B cell (primary cell): ENCODE measurements around the gene TRABD2B. TPM values are rescaled to one million over a fixed set of nuclear protein-coding genes. Genes with fewer than 3 reads are reported as not detected.

ENCODE experiments used
- ATAC-seq: fragments of 200-7000 bp; cut with Tn5 transposase; one replicate; pipeline ENCODE4 v1.10.0; 2021; ENCODE audit warnings: low read depth, mild to moderate bottlenecking, moderate number of reproducible peaks, moderate library complexity
- CTCF ChIA-PET: fragments of 350-600 bp; sonication (Branson Sonifier 250); formaldehyde crosslinking; loops from one replicate; lab custom pipeline; 2021; ENCODE audit warnings: antibody characterized with exemption, inconsistent platforms; lab: Charles Lee
- POLR2A ChIA-PET: fragments of 350-600 bp; sonication (Branson Sonifier 250); formaldehyde crosslinking; loops from one replicate; lab custom pipeline; 2021; ENCODE audit warnings: antibody characterized with exemption; lab: Charles Lee
- DNase-seq: peaks from one replicate; pipeline ENCODE4 v3.0.0; 2013
- H2AFZ ChIP-seq: 2 replicates; pipeline ENCODE4 v1.6.1; 2012; ENCODE audit warnings: mild to moderate bottlenecking, low read depth, low read length; ENCODE audit not compliant: insufficient read depth, poor library complexity, severe bottlenecking
- H3K27ac ChIP-seq, 2 donors: 1 replicate in 1 of 2; 2 replicates in 1 of 2; pipeline ENCODE4 v1.5.1; 2012 to 2013; ENCODE audit warnings: low read length in 2 of 2, mild to moderate bottlenecking in 2 of 2, moderate library complexity in 1 of 2
- H3K27me3 ChIP-seq, 4 experiments: fragments of 200-600 bp in 1 of 4; sonication (generic) in 1 of 4; replicated peaks in 1 of 4; 1 replicate in 2 of 4; 2 replicates in 2 of 4; pipeline versions ENCODE4 v1.6.1 to v1.7.0; 2013 to 2016; ENCODE audit warnings: low read length in 3 of 4, mild to moderate bottlenecking in 2 of 4, mixed read lengths in 1 of 4, moderate library complexity in 1 of 4; ENCODE audit not compliant: insufficient read depth in 4 of 4, control insufficient read depth in 3 of 4; ENCODE audit errors: control extremely low read depth in 1 of 4
- H3K36me3 ChIP-seq, 2 experiments: replicated peaks in 1 of 2; 1 replicate in 1 of 2; 2 replicates in 1 of 2; pipeline versions ENCODE4 v1.6.1 to v1.7.1; 2013; ENCODE audit warnings: low read length in 1 of 2; ENCODE audit not compliant: insufficient read depth in 2 of 2, control insufficient read depth in 1 of 2; ENCODE audit errors: control extremely low read depth in 1 of 2, extremely low read depth in 1 of 2
- H3K4me1 ChIP-seq, 2 donors: fragments of 200-600 bp in 1 of 2; sonication (generic) in 1 of 2; 1 replicate in 1 of 2; 2 replicates in 1 of 2; pipeline versions ENCODE4 v1.5.1 to v1.6.1; 2013 to 2017; ENCODE audit warnings: low read length in 2 of 2; ENCODE audit not compliant: control insufficient read depth in 2 of 2, insufficient read depth in 2 of 2
- H3K4me2 ChIP-seq: replicated peaks from 2 replicates; pipeline ENCODE3; 2012; ENCODE audit warnings: mild to moderate bottlenecking, low read depth, low read length; ENCODE audit not compliant: poor library complexity, severe bottlenecking
- H3K4me3 ChIP-seq, 5 experiments: fragments of 200-600 bp in 1 of 5; sonication (generic) in 1 of 5; 1 replicate in 3 of 5; 2 replicates in 2 of 5; pipeline versions ENCODE4 v1.5.1 to v1.7.0; 2011 to 2016; ENCODE audit warnings: low read length in 4 of 5, mild to moderate bottlenecking in 4 of 5, low read depth in 2 of 5, control low read depth in 1 of 5, moderate library complexity in 1 of 5; ENCODE audit not compliant: insufficient read depth in 1 of 5; ENCODE audit errors: control extremely low read depth in 1 of 5, extremely low read depth in 1 of 5
- H3K79me2 ChIP-seq: fragments of 200-600 bp; sonication (generic); one replicate; pipeline ENCODE4 v1.6.0; 2016; ENCODE audit warnings: low read length; ENCODE audit not compliant: control insufficient read depth, insufficient read depth
- H3K9ac ChIP-seq: fragments of 200-600 bp; sonication (generic); 2 replicates; pipeline ENCODE4 v1.6.1; 2017; ENCODE audit warnings: mild to moderate bottlenecking, low read length, moderate library complexity
- H3K9me3 ChIP-seq, 3 donors: one replicate each; pipeline versions ENCODE4 v1.6.1 to v1.7.1; 2013; ENCODE audit warnings: low read length in 2 of 3; ENCODE audit not compliant: control insufficient read depth in 2 of 3, insufficient read depth in 1 of 3; ENCODE audit errors: control extremely low read depth in 1 of 3
- H4K20me1 ChIP-seq: 2 replicates; pipeline ENCODE4 v1.6.0; 2012; ENCODE audit warnings: mild to moderate bottlenecking, low read length; ENCODE audit not compliant: insufficient read depth, control insufficient read depth, poor library complexity, severe bottlenecking
- H3K27ac Mint-ChIP-seq: one replicate; pipeline ENCODE4 v1.8.0; 2021; ENCODE audit warnings: mixed read lengths
- H3K27me3 Mint-ChIP-seq: one replicate; pipeline ENCODE4 v1.8.0; 2021; ENCODE audit warnings: mixed read lengths
- H3K4me1 Mint-ChIP-seq: one replicate; pipeline ENCODE4 v1.8.0; 2021; ENCODE audit warnings: mixed read lengths
- H3K4me3 Mint-ChIP-seq: one replicate; pipeline ENCODE4 v1.8.0; 2021; ENCODE audit warnings: mixed read lengths
- H3K9me3 Mint-ChIP-seq: one replicate; pipeline ENCODE4 v1.8.0; 2022; ENCODE audit warnings: mixed read lengths; ENCODE audit not compliant: insufficient read depth
- CTCF ChIP-seq: fragments of 200-600 bp; IDR thresholded peaks from one replicate; pipeline ENCODE4 v1.8.0; 2022; ENCODE audit warnings: antibody characterized with exemption, mild to moderate bottlenecking
- EZH2 ChIP-seq: IDR thresholded peaks from 2 replicates; pipeline ENCODE4 v1.6.1; 2012; ENCODE audit warnings: borderline replicate concordance, low read depth, mild to moderate bottlenecking, moderate library complexity, low read length; ENCODE audit not compliant: insufficient read depth, poor library complexity, severe bottlenecking
- WGBS: methylation state at CpG from one replicate; pipeline ENCODE4 v1.1.5; 2013; ENCODE audit warnings: missing lambda C conversion rate; ENCODE audit not compliant: insufficient coverage; 5-methylcytosine and 5-hydroxymethylcytosine counted together
- intact Hi-C: fragments of 100-400 bp; cut with micrococcal nuclease; formaldehyde crosslinking; loops from one replicate; pipeline ENCODE4 v1.10.0; 2022
- polyA plus RNA-seq: library from polyadenylated mRNA; depleted of rRNA; stranded (reverse); fragments of >200 nt; gene quantifications from 2 replicates; pipeline ENCODE4 v1.2.3, GENCODE V29; 2012
- total RNA-seq, 2 donors: library from RNA; stranded (reverse); fragments of 120-200 nt in 1 of 2; gene quantifications; 1 replicate in 1 of 2; 2 replicates in 1 of 2; pipeline versions ENCODE4 v1.2.3 to v1.2.4, GENCODE V29; 2013 to 2022

Gene TRABD2B
- total and polyA plus RNA-seq, 2 donors (not counting 1 experiment from before 2014, with no cell fraction given): not detected

DNA sequence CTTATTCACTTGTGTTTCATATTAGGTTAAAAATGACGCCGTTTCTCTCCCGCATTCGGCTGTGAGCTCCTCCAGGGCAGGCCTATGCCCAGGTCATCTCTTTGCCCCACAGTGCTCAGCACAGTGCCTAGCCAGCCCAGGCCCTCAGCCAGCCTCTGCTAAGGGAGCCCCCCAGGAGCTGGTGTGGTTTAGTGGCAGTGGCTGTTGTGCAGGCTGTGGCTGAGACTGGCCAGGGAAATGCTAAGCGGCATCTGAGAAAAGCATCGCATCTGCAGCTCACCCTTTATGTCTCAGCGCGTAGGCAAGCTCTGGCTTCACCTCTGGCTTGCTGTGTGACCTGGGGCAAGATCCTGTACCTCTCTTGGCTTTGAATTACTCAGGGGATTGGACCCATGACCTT, 275.1 kb downstream of the TRABD2B start:
- intact Hi-C loops: no loop called here
- ATAC-seq: no peak
- Histone ChIP-seq H3K9ac (no peak overlapping the region), H3K4me2 (no peak overlapping the region), H3K79me2 (no peaks in the 10 kb centered on the region), H3K4me1 (peaks cover 5 to 11% of the 10 kb centered on the region in 2 donors), H4K20me1 (no peaks in the 10 kb centered on the region), H3K27me3 (peaks cover 0 to 30% (median 8%) of the 10 kb centered on the region in 4 experiments), H3K36me3 (no peaks in the 10 kb centered on the region), H3K9me3 (no peaks in the 10 kb centered on the region), H2AFZ (no peak overlapping the region), H3K27ac (no peak overlapping the region), H3K4me3 (no peak overlapping the region)
- Mint-ChIP-seq H3K4me1 (peaks cover 10% of the 10 kb centered on the region), H3K27ac (no peak overlapping the region), H3K9me3 (no peaks in the 10 kb centered on the region), H3K4me3 (no peak overlapping the region), H3K27me3 (peaks cover 46% of the 10 kb centered on the region)
- 95% methylated on average over 8 of the region's 8 CpGs for WGBS
- CTCF ChIA-PET: interaction anchor here (1.6 kb wide), 1 partner anchor 529 kb away, joined by 3 read pairs; no protein-coding TSS in a partner anchor
- DNase-seq: no peak
- TF ChIP-seq EZH2 (no peak), CTCF (no peak)
- POLR2A ChIA-PET: no interaction called here

GRCh38 chr1:47720111-47720510, 277.1 kb downstream of the TRABD2B start:
- H3K27me3 Mint-ChIP-seq: peaks cover 48% of the 10 kb centered on the region
- DNase-seq (no peak), ATAC-seq (no peak)
- intact Hi-C loops: no loop called here
- H3K4me3 Mint-ChIP-seq: no peak overlapping the region
- H2AFZ ChIP-seq: no peak overlapping the region
- no peaks in the 10 kb centered on the region for H3K9me3 Mint-ChIP-seq
- H3K9me3 ChIP-seq: no peaks in the 10 kb centered on the region
- H3K36me3 ChIP-seq: no peaks in the 10 kb centered on the region
- no peak overlapping the region for H3K4me2 ChIP-seq
- H3K79me2 ChIP-seq: no peaks in the 10 kb centered on the region
- ChIA-PET CTCF (no interaction called here), POLR2A (no interaction called here)
- no peak overlapping the region for H3K9ac ChIP-seq
- H3K4me1 ChIP-seq: no peaks in the 10 kb centered on the region
- peaks cover 0 to 26% (median 8%) of the 10 kb centered on the region in 4 experiments for H3K27me3 ChIP-seq
- 83% methylated on average over 1 of the region's 4 CpGs for WGBS
- no peak overlapping the region for H3K27ac Mint-ChIP-seq
- H3K4me1 Mint-ChIP-seq: peaks cover 1% of the 10 kb centered on the region
- H4K20me1 ChIP-seq: no peaks in the 10 kb centered on the region
- no peak overlapping the region for H3K27ac ChIP-seq
- TF ChIP-seq CTCF (no peak), EZH2 (no peak)
- no peak overlapping the region for H3K4me3 ChIP-seq
